ENCODE data around the gene SNX22.

The SNX22 gene

DNA sequence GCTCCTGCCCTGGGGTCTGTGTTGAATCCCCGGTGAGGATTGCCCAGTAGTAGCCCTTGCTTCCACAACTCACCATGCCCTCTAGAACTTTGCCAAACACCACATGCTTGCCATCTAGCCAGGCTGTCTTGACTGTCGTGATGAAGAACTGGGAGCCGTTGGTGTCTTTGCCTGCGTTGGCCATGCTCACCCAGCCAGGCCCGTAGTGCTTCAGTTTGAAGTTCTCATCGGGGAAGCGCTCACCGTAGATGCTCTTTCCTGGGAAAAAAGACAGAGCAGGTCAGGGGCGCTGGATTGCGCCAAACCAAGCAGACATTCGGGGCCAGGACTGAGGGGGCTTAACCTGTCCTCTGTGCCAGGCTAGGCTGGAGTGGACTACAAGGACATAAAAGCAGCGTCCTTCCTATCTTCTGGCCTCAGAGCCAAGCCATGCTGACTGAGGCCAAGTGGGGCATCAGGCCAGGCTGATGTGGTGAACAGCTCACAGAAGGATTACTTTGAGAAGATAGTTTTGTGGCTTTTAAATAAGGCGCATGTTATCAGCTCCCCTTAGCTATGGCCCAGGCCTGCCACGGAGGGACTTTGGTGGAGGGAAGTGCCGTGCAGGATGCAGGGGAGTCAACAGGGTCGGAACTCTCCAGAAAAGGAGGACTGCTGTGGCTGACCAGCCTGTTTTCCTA lies 5.3 kb downstream of the SNX22 start:
- no peak for DNase-seq (ENCODE audit: low read depth)

DNA sequence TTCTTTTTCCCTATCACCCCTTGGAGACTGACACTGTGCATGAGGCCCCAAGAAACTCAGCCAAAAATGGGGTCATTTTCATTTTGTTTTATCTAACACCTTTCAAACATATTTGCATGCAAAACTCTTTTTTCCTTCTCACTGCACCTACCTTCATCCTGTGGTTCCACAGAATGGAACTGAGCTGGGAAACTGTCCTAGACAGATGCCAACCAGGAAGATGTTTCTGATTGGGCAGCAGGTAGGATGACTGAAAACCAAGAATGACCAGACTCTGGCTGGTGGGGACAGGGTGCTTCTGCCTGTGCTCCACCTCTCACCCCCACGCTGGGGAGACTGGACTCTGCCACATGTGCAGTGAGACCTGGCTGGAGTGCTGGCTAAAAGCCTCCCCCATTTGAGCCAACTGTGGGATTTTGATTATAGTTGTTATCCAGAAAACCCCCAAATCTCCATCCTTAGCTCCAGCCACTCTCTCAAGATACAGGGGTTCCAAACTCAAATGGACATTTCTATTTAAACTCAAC lies 6.1 kb downstream of the SNX22 start:
- no peak for DNase-seq (ENCODE audit: low read depth)

DNA sequence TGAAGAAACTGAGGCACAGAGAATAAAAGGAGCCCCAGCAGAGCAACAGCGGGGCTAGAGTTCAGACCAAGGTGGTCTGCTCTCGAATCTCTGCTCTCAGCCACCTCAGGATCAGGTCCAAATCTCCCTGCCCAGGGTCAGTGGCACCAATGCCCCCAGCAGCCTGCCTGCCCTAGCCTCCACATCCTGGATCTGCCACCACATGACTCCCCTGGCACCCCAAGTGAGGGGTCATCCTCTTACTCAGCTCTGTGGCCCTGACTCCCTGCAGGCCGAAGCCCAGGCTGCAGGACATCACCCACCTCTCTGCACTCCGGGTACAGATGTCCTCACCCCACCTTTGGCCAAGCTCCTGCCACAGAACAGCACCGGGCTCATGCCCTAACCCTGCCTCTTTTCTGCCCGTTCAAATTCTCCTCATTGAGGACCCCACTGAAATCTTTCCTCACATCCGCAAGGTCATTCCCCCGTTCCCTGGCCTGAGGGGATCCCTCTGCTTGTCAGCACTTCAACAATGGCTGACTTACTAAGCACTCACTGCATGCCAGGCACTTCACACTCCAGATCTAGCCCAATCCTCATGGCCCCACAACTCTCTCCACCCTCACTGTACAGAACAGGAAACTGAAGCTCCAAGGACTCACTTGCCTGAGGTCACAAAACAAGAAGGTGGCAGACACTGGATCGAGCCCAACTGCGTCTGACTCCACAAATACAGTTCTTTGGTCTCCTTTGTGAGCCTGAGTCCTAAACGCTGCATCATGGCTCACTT lies 7.0 kb downstream of the SNX22 start:
- DNase-seq (ENCODE audit: low read depth) = no peak

DNA sequence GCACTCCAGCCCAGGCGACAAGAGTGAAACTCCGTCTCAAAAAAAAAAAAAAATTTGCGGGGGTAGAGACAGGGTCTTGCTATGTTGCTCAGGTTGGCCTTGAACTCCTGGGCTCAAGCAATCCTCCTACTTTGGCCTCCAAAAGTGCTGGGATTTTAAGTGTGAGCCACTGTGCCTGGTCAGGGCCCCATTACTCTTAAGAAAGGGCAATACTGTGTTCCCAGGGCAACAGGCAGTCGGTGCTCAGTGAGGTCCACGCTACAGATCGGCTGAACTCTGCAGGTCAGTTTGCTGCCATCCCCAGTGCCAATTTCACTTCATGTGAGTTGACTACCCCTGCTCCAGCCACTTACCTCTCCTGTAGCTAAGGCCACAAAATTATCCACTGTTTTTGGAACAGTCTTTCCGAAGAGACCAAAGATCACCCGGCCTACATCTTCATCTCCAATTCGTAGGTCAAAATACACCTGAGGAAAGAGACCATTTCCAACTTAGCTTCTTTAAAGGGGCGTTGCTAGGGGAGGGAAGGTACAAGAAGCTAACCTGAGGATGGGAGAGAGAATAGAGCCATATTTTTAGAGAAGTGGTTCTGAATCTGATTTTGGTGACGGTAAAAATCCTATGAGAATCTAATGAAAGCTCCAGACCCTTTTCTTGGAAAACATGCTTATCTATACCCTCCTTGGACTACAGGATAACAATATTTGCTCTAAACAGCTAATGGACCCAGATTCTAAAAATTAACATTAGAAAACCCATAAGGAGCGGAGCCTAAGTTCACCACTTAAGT lies 10.4 kb downstream of the SNX22 start:
- no peak for DNase-seq (ENCODE audit: low read depth)

DNA sequence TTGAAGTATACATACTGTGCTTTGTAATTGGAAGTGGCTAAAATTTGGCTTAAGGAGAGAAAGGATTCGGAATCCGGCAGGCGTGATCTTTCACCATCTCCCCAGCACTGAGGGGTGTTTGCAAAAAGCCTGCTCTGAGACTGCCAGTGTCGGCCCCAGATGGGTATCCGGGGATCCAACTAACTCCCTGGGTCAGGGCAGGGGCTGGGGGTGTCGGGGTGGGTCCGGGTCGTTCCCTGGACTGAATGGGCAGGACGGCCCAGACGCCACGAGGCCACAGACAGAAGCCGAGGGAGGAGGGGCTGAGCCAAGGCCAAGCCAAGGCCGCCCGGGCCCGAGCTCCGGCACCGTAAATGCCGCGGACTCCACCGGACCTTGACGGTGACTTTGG lies 10.9 kb downstream of the SNX22 start:
- DNase-seq (ENCODE audit: low read depth) = no peak

DNA sequence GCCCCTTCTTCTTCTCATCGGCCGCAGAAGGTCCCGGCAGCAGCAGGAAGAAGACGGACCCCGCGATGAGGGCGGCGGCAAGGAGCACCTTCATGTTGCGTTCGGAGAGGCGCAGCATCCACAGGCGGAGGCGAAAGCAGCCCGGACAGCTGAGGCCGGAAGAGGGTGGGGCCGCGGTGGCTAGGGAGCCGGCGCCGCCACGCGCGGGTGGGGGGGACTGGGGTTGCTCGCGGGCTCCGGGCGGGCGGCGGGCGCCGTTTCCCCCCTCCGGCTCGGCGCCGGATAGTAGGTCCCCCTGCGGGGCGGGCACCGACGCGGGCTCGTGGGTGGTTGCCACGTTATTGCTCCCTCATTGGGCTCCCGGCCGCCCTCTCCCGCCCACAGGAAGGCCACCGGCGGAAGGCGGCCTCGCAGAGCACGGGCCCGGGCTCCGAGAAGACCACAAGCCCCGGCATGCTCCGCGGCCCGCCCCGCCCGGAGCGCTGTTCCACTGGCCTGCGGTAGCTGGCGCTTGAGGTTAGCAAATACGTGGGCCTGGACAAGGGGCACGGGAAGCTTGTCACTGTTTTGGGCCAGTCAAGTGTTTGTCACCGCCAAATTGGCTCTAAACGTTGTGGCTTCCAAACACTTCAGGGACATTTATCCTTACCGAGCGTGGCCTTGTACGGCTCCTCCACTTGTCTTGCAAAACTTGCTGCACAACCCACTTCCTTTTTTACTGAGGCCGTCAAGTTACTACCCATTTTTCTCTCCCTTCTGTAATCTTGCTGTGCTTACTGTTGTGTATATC lies 11.5 kb downstream of the SNX22 start, which contains the start of gene PPIB:
TSS of gene PPIB (minus strand) at position 154 of the 790 bp plus-strand sequence. CDS start at position 118, 36 bp downstream.
- DNase-seq (ENCODE audit: low read depth) = peak; percentile 93

DNA sequence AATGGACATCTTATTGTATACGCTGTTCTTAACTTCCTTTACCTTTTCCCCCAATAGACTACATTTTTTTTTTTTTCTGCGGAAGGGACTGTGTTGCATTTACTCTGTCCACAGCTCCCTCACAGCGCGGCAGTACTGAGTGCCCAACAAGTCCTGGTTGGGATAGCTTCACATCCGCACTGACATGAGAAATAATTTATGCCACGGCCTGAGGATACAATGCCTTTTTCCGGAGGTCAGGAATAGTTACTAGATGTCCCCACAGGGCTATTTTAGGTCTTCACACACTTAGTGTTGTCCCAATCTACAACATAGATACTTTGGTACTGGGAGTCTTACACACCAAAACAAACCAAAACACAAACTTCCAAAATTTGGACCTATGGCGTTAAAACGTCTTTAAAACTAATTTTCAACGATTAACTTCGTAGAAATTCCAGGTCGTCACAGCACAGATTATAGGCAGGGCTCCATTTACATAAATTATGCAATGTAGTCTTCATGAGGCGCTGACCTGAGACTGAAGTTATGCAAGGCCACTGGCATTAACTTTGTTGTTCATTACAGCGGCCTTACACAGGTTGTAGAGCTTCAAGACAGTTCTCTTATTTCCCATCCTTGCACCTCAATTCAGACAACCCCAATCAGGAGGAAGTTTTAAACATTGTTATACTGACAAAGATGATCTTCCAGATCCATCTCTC lies 12.3 kb downstream of the SNX22 start:
- DNase-seq (ENCODE audit: low read depth) = no peak

DNA sequence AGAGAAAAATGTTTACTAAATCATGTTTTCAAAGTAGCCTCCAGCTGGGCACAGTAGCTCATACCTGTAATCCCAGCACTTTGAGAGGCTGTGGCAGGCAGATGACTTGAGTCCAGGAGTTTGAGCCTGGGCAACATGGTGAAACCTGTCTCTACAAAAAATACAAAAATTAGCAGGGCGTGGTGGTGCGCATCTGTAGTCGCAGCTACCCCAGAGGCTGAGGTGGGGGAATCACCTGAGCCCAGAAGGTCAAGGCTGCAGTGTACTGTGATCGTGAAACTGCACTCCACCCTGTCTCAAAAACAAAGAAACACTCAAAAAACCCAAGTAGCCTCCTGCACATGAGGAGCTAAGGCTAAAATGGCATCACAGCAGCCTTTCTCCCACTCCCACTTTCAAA lies 12.9 kb downstream of the SNX22 start:
- DNase-seq (ENCODE audit: low read depth) = no peak

DNA sequence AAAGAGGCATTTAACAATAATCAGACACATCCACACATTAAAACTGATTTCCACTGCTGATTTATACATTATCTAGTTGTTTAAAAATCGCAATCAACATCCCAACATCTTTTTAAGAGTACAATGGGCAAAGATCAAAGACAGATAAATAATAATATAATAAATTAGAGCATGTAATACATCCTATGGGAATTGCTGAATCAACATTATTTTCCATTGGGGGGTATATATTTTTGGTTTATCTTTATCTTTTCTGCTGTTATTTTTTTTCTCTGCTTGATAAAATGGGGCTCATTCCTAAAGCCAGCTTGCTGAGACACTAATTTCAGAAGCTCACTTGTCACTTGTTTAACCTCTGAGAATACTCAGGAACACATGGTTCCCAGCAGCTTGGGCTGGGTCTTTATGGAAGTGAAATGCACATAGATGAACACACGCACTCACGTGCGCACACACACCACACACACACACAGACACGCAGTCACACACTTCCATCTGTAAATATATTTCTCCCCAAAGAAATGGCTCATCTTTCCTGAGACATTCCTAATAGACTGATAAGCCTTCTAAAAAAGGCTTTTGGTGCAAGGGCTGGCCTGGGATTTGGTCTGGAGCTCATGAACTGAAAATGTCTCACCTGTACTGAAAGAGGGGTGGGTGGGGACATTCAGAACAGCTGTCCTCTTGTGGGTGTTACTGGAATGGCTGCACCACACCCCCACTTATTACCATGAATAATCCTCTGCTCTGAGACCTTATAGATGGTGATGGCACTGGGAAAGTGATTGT lies 14.8 kb downstream of the SNX22 start:
- no peak for DNase-seq (ENCODE audit: low read depth)

DNA sequence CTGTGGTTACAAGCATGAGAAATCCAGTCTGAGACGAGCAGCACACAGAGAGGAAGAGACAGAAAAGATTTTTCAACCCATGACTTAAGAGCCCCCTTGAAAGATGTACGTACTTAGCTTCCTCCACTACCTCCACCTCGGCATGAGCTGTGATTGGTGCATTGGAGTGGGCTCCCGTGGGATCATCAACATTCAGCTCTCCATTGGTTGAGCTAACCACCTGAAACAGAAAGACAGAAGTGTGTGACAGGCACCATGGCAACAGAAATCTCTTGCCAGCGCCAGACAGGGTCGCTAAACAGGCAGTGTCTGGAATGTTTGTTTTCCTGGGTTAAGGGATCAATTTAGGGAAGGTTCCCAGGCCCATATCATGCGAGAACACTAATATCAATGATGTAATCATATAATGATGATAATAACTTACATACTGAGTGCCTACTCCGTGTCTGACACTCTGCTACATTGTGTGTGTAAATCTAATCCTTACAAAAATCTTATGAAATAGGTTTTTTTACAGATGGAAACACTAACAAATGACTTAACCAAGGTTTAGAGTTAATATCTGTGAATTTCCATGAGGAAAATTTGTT lies 28.8 kb downstream of the SNX22 start:
- DNase-seq (ENCODE audit: low read depth) = no peak

DNA sequence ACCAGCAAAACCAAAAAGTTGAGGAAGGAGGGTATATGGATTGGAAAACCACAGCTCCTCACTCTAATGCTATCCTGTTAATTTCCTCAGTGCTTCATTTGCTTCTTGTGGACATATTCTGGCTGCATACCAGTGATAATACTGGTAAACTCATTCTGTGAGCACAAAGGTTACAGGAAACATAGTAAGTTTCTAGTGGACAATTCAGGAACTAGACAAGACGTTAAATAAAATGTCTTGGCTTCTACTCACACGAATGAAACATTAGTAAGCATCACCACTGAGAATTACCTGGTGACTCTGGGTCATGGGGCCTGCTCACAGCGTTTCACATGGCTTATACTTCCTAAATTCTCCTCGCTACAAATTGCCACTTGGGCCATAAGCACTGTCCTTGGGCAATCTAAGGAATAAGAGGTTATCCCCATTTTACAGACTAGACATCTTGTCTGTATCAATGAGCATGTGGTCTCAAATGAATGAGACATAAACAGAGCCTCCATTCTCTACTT lies 31.4 kb downstream of the SNX22 start:
- DNase-seq (ENCODE audit: low read depth) = no peak

DNA sequence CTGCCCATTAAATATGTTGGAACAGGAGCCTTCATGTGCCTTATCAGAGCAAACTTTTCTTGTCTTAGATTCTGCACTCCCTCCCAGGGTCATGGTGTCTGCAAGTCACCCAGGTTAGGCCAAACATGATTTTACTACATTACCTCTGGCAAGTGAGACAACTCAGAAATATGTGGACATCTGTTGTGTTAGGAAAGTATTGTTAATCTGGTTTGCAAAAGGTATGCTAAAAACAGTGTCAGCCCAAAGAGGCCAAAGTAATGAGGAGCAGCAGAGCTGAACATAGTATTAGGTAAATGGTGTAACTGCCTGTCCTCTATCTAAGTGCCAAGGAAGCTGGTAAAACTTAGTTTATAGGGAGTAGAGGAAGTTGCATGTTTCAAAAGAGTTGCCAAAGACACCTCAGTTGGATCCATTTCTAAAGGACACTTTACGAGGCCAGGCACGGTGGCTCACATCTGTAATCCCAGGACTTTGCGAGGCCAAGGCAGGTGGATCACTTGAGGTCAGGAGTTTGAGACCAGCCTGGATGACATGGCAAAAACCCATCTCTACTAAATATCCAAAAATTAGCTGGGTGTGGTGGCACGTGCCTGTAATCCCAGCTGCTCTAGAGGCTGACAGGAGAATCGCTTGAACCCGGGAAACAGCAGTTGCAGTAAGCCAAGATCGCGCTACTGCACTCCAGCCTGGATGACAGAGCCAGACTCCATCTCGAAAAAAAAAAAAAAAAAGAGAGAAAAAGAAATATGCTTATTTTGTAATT lies 33.8 kb downstream of the SNX22 start:
- no peak for DNase-seq (ENCODE audit: low read depth)

DNA sequence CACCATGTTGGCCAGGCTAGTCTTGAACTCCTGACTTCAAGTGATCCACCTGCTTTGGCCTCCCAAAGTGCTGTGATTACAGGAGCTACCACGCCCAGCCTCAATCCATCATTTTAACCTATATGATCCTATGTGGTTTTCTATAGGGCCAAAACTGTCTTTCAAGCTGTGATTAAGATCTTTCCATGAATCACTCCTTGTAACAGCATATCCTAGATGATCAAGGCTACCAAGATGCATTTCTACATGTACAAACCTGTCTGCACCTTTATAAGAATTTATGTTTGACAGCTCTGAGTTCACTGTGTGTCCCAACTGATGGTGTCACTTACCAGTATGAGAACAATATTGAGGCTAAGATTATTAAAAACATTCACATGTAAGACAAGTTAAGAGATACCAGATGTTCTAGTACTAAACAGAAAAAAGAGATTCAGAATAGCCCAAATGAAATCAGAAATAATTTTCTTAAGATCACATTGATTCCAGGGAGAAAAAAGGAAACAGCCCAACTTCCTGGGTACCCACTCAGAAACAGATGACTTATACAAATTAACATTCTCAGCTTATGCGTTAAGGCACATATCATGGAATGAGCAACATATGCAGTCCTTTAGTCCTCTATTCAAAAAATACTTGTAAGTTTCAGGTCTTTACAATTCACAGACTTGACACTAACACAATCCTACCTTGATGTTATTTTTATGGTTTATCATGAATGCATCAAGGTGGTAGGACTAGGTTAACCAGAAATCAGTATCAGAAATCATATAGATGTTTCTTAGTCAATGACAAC lies 36.1 kb downstream of the SNX22 start:
- DNase-seq (ENCODE audit: low read depth) = no peak

DNA sequence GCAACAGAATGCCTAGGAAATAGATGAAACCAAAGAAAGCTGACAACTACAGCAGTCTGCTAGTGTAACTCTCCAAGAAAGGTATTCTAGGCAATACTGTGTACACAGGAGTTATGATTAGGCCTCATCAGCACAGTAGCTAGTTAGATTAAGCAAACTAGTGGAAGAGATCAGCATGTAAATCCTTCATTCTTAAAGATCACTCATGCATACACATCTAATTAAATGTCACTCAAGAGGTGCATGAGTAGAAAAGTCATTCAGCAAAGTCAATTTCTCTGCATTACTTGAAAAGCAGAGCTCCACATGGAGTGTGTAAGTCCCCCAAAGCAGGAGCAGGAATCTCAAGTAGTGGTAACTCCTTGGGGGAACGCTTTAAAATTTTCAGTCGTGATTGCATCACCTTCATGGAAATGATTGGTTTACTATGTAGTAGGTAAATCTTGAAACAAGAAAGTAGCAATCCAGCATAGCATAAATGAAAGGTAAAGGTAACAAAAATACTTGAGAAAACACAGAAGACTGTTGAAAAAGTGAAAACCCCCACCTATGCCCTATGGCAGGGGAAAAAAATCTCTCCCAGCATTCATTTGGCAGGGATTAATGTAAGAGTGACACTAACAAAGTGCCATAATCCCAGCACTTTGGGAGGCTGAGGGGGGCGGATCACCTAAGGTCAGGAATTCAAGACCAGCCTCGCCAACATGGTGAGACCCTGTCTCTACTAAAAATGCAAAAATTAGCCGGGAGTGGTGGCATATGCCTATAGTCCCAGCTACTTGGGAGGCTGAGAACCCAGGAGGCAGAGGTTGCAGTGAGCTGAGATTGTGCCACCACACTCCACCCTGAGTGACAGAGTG lies 40.7 kb downstream of the SNX22 start:
- no peak for DNase-seq (ENCODE audit: low read depth)

DNA sequence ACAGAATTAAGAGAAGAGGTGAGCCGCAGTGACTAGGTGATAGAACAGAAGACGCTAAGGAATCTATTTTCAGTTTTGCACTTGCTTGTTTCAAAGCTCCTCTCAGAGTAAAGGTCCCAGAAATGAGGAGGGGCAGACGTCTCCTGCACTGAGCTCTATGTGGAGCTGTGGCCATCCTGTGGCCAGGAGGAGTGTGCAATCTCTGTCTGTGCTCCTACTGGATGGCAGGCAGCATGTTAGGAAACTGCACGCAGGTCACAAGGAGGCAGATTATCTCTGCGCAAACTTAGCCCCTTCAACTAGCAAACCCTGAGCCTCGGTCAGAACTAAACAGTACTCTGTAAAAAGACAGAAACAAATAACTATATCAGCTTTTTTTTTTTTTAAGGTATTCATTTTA lies 42.4 kb downstream of the SNX22 start:
- no peak for DNase-seq (ENCODE audit: low read depth)

DNA sequence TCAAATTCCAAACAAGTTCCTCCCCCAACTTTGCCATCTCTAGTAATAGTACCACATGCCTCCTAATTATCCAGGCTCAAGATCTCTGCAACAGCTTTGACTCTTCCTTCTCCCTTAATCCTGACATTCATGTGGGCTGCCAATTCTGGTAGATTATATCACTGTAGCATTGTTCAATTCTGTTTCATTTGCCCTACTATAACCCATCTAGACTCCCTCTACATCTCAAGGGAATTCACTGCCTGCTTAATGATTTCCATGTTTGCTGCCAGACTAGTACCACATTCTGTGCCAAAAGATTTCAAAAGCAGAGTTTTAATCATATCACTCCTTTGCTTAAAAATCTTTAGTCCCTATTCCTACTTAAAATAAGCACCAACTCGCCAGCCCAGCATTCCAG lies 45.9 kb downstream of the SNX22 start:
- DNase-seq (ENCODE audit: low read depth) = no peak

DNA sequence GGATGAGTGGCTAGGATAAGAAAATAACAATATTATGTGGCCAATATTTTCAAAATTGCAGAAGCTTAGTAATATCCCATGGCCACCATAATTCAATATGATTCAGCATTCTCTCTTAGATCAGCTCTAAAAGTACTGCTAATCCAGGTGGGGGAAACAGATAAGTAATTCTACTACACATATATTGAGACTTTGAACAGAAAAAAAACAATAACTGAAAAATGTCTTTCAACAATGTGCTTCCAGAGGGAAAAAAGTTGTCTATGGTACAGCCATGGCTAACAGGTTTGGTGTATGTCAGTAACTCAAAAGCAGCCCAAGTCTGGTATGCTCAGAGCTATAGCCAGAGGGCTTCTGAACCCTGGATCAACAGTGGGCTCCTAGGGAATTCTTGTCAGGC lies 53.7 kb downstream of the SNX22 start:
- DNase-seq (ENCODE audit: low read depth) = no peak

Measured in stimulated activated CD8-positive, alpha-beta memory T cell treated with anti-CD3 and anti-CD28 coated beads, Interleukin-12 subunit alpha, Interleukin-12 subunit beta, amount 100 ng/mL, for 1 hour (primary cell).